GM18861 (cell line): Measurements from ENCODE around the gene ERP44.
"Not testable (repeated sequence)": the region's sequence is repeated elsewhere in the genome, so short reads cannot be mapped to it uniquely, and the experiment has no call there.

ENCODE experiments used
- ATAC-seq: cut with Tn5 transposase; IDR thresholded peaks from one replicate; pipeline ENCODE4 v1.9.1; 2021; ENCODE audit not compliant: unreplicated experiment

Gene ERP44

GRCh38 chr9:100101608-100102007 is 2.8 kb upstream of the ERP44 start:
- no peak for ATAC-seq

- ATAC-seq, result no peak
These were observed 1.4 kb upstream of the ERP44 start for GRCh38 chr9:100100146-100100667.

- no peak for ATAC-seq
These were observed 882 bp upstream of the ERP44 start for GRCh38 chr9:100099722-100100042.

- no peak for ATAC-seq
These were observed 534 bp downstream of the ERP44 start for GRCh38 chr9:100098046-100098886.

GRCh38 chr9:100096378-100096916 is 2.4 kb downstream of the ERP44 start:
- no peak for ATAC-seq

- ATAC-seq, result not testable (repeated sequence)
These were observed 4.4 kb downstream of the ERP44 start for GRCh38 chr9:100094411-100094810.

GRCh38 chr9:100092066-100092465 is 6.7 kb downstream of the ERP44 start:
- no peak for ATAC-seq

- ATAC-seq, result no peak
These were observed 7.2 kb downstream of the ERP44 start for GRCh38 chr9:100091650-100092049.

GRCh38 chr9:100090880-100091279 is 7.9 kb downstream of the ERP44 start:
- no peak for ATAC-seq

GRCh38 chr9:100088202-100088601 is 10.6 kb downstream of the ERP44 start:
- no peak for ATAC-seq

GRCh38 chr9:100087218-100087617 is 11.6 kb downstream of the ERP44 start:
- no peak for ATAC-seq

GRCh38 chr9:100086097-100086635 is 12.6 kb downstream of the ERP44 start:
- ATAC-seq, result no peak

GRCh38 chr9:100084734-100085133 is 14.1 kb downstream of the ERP44 start:
- peak; percentile 83 for ATAC-seq

GRCh38 chr9:100084128-100084453 is 14.7 kb downstream of the ERP44 start:
- peak; percentile 43 for ATAC-seq

GRCh38 chr9:100083448-100084127 is 15.2 kb downstream of the ERP44 start:
- peak; percentile 33 for ATAC-seq

GRCh38 chr9:100082782-100083181 is 16.0 kb downstream of the ERP44 start:
- no peak for ATAC-seq

GRCh38 chr9:100076256-100076655 is 22.5 kb downstream of the ERP44 start:
- ATAC-seq, result not testable (repeated sequence)

- no peak for ATAC-seq
These were observed 23.8 kb downstream of the ERP44 start for GRCh38 chr9:100074989-100075388.

- no peak for ATAC-seq
These were observed 24.7 kb downstream of the ERP44 start for GRCh38 chr9:100074093-100074492.

GRCh38 chr9:100072805-100073204 is 26.0 kb downstream of the ERP44 start:
- no peak for ATAC-seq

- no peak for ATAC-seq
These were observed 27.5 kb downstream of the ERP44 start for GRCh38 chr9:100071271-100071670.
